Right hindlimb (tissue), 1 donor: Measurements from ENCODE around the gene RCCD1.
A peak's percentile ranks its signal among the peaks of the same experiment; 100 is the strongest.

Experiments used
- DNase-seq: peaks from one replicate; pipeline ENCODE4 v3.0.0-alpha.2; 2018

Gene RCCD1

DNA sequence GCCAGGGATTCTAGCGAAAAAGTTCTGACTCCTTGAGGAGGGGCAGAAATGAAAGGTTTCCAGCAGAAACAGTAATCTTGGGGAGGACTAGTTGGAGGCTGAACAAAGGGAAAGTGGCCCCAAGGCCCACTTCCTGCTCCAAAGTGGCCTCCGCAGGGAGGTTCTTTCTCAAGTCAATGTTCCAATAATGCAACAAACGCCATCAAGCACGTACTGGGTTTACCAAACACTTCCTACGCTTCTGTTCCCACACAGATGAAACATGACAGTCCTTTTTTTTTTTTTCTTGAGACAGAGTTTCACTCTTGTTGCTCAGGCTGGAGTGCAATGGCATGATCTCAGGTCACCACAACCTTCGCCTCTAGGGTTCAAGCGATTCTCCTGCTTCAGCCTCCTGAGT lies 9.6 kb upstream of the RCCD1 start:
- no peak for DNase-seq

DNA sequence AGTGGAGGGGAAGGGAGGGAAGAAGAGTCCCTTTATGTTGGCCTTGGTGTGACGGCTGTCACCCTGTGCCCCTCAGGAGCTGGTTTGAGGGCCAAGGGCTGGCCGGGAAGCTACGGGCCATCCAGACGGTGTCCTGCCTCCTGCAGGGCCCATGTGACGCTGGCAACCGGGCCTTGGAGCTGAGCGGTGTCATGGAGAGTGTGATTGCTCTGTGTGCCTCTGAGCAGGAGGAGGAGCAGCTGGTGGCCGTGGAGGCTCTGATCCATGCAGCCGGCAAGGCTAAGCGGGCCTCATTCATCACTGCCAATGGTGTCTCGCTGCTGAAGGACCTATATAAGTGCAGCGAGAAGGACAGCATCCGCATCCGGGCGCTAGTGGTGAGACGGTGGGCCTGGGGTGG lies 8.1 kb upstream of the RCCD1 start:
- DNase-seq, result no peak

- DNase-seq, result no peak
Observed at GRCh38 chr15:90946941-90947576, 7.6 kb upstream of the RCCD1 start.

GRCh38 chr15:90947577-90948357 lies 6.9 kb upstream of the RCCD1 start:
- no peak for DNase-seq

- DNase-seq, result no peak
Observed at GRCh38 chr15:90948506-90948905, 6.2 kb upstream of the RCCD1 start.

- no peak for DNase-seq
Observed at GRCh38 chr15:90949979-90950675, 4.6 kb upstream of the RCCD1 start.

DNA sequence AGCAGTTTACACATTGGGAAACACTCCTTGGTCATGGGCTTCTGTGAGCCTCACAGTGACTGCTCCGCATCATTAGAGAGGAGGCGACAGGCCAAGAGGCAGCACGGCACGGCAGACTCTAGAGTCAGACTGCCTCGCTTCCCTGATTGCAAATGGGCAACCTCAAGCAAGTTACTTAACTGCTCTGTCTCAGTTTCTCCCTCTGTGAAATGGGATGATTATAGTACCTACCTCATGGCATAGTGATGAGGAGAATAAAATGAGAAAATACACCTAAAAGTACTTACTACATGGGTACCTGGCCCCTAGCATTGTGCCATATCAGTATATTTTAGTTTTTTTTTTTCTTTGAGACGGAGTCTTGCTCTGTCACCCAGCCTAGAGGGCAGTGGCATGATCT lies 4.0 kb upstream of the RCCD1 start:
- no peak for DNase-seq

GRCh38 chr15:90952901-90953677 lies 1.6 kb upstream of the RCCD1 start:
- DNase-seq, result no peak

DNA sequence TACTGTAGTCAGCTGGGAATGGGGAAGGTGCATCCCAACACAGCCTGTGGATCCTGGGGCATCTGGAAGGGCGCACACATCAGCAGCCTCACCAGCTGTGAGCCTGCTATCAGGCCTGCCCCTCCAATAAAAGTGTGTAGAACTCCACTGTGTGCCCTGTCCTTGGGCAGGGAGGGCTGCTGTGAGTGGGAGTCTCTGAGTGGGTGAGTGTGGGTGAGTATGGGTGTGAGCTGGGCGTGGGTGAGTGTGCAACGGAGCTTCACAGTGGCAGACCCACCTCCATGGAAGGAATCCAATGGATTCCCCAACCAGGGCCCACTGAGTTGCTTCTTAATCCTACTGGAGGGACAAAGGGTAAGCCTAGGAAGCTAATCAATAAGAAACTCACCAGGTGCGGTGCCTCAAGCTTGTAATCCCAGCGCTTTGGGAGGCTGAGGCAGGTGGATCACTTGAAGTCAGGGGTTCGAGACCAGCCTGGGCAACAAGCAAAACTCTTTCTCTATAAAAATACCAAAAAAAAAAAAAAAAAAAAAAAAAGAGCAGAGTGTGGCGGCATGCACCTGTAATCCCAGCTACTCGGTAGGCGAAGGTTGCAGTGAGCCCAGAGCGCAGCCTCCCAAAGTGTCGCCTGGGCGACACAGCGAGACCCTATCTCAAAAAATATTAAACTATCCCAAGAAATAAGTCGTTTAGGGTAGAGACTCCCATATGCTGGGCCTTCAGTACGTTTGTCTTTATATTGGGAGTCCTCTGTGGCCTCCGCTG lies 555 bp upstream of the RCCD1 start:
- DNase-seq, result no peak

DNA sequence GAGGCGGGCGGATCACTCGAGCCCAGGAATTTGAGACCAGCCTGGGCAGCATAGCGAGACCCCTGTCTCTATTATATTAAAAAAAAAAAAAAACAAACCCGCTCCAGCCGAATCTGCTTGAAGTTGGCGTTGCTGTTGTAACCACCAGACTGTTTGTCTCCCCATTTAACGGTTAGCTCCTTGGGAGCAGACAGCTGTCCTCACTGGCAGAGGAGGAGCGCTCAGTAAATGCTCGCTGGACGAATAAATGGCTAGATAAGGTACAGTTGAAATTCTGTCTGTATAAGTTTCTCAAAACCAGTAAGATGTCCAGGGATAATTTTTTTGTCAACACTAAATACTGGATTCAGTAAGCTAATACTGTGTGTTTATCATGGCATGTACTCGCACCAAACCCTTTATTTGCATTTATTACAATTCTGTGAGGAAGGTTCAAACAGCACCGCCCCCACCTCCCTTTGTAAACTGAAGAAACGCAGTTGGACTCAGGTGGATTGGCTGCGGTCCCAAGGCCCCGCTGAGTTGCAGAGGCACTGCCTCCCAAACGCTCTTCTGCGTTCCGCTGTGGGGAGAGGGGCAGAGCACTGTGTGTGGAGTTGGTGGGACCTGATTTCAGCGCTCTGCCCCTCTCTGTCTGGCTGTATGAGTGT lies 1.1 kb downstream of the RCCD1 start:
- DNase-seq, result no peak

- peak; percentile 87 for DNase-seq
Observed at GRCh38 chr15:90956274-90957030, 1.8 kb downstream of the RCCD1 start.

DNA sequence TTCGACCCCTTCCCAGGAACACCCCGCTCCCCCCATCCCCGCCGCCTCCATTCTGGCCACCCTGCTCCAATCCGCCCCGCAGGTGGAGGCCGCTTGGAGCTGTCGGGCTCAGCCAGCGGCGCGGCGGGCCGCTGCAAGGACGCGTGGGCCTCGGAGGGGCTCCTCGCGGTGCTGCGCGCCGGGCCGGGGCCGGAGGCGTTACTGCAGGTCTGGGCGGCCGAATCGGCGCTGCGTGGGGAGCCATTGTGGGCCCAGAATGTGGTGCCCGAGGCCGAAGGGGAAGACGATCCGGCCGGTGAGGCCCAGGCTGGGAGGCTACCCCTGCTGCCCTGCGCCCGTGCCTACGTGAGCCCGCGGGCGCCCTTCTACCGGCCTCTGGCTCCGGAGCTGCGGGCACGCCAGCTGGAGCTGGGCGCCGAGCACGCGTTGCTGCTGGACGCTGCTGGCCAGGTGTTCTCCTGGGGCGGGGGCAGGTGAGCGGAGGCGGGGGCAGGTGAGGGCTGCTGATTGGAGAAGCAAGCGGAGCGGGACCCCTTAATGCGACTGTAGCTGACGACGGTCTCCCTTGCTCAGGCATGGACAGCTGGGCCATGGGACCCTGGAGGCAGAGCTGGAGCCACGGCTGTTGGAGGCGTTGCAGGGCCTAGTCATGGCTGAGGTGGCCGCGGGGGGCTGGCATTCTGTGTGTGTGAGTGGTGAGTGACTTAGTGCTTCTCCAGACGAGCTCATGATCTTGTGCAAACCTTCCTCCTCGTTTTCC lies 2.5 kb downstream of the RCCD1 start:
- DNase-seq, result no peak

DNA sequence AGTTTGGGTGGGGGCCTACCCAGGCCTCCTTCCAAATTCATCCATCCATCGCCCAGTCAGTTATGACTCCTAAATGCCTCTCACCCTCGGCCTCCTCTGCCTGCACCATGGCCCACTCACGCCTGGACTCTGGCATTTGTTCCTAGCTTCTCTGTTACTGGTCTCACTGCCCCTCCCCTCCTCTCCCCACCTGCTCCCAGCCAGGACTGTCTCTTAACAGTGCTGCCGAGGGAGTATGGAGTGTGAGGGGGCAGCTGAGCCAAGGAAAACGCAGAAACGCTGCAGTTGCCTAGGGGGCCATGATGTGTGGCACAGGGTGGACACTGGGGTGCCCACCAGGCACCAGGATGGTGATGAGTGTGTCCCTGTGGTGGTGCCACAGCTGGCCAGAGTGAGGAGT lies 3.1 kb downstream of the RCCD1 start:
- DNase-seq, result no peak

- DNase-seq, result no peak
Observed at GRCh38 chr15:90959028-90959595, 4.4 kb downstream of the RCCD1 start.

GRCh38 chr15:90959894-90960293 lies 5.2 kb downstream of the RCCD1 start:
- DNase-seq, result peak; percentile 85

DNA sequence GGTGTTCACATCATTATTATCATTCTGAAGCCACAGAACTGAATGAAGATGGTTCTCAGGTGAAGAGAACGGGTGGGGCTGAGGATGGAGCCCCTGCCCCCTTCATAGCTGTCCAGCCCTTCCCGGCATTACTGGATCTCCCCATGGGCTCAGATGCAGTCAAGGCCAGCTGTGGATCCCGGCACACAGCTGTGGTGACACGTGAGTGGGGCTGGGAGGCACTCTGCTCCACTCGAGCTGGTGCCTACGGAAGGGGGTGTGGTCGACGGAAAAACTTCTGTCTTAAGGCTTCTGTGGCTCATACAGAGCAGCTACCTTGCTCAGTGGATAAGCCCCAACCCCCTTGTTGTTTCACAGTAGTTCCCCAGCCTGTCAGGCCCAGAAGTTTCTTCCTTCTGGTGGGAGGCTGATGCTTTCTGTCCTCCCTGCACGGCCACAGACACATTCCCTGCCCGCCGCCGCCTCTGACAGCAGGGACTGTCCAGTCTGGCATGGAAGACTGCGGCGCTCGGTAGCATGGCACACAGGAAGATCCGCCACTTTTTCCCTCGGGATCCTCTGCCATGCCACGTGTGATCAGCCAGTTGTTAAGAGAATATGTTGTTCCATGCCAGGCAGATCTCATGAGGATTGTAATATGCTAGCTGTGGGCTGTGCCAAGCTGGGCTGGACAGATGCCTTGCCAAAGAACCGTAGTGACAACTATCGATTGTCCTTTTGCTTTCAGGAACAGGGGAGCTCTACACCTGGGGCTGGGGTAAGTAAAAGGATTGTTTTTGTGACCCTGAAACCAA lies 5.8 kb downstream of the RCCD1 start:
- DNase-seq, result no peak

DNA sequence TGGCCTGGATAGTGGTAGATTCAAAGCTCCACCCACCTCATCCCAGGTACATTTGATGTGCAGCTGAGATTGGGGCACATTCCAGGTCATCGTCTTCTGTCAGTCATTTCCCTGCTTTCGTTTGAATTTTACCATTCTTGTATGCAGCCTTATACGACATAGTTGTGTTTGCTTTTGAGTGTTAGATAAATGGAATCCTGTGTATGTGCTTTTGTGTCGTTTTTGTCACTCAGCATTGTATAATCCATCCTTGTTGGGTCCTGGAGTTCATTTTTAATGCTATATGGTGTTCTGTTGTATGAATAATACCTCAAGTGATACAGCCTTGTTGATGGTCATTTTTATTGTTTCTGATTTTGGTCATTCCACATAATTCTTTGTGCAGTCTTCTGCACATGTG lies 7.3 kb downstream of the RCCD1 start:
- no peak for DNase-seq

DNA sequence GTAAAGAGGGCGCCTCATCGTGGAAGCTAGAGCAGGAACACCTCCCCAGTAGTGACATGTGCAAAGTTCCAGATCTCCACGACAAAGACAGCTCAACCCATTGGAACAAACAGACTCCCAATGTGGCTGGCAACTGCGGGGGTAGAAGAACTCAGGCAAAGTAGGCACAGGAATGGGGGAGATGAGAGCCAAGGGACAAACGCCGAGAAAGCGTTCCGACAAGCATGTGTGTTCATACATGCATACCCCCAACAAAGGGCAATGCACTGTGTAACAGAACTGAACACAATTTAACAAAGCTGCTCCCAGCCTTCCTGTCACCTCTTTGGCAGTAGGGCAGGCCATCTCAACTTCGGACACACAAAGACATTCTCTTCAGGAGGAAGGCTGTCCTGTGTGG lies 11.6 kb downstream of the RCCD1 start:
- no peak for DNase-seq

GRCh38 chr15:90967206-90967605 lies 12.5 kb downstream of the RCCD1 start:
- DNase-seq, result no peak
